DOHH2 (cell line): ENCODE measurements around the gene IQGAP3.

ENCODE experiments used
- H3F3A ChIP-seq: fragments of 200-600 bp; sonication (generic), shearing (Covaris generic); 2 replicates; pipeline ENCODE4 v1.6.0; 2016; ENCODE audit warnings: antibody characterized with exemption, mild to moderate bottlenecking; ENCODE audit not compliant: control insufficient read depth, insufficient read depth
- H3K27ac ChIP-seq: fragments of 200-600 bp; sonication (generic); 2 replicates; pipeline ENCODE4 v1.5.1; 2014; ENCODE audit warnings: low read depth, mild to moderate bottlenecking, low read length, moderate library complexity
- H3K27me3 ChIP-seq: fragments of 200-600 bp; sonication (generic); 2 replicates; pipeline ENCODE4 v1.6.1; 2014; ENCODE audit warnings: mild to moderate bottlenecking, low read length, mixed read lengths; ENCODE audit not compliant: control insufficient read depth
- H3K36me3 ChIP-seq: fragments of 200-600 bp; sonication (generic); 2 replicates; pipeline ENCODE4 v1.6.1; 2014; ENCODE audit warnings: mild to moderate bottlenecking, low read length, moderate library complexity, mixed read lengths; ENCODE audit not compliant: control insufficient read depth
- H3K4me1 ChIP-seq: fragments of 200-600 bp; sonication (generic); 2 replicates; pipeline ENCODE4 v1.6.1; 2014; ENCODE audit warnings: mild to moderate bottlenecking, low read length, mixed read lengths; ENCODE audit not compliant: control insufficient read depth
- H3K4me2 ChIP-seq: fragments of 200-600 bp; sonication (generic); 2 replicates; pipeline ENCODE4 v1.6.0; 2014; ENCODE audit warnings: mild to moderate bottlenecking, low read length, moderate library complexity
- H3K4me3 ChIP-seq: fragments of 200-600 bp; sonication (generic); 2 replicates; pipeline ENCODE4 v1.5.1; 2014; ENCODE audit warnings: mild to moderate bottlenecking, low read length, mixed read lengths
- H3K79me2 ChIP-seq: fragments of 200-600 bp; sonication (generic); 2 replicates; pipeline ENCODE4 v1.6.1; 2014; ENCODE audit warnings: mild to moderate bottlenecking, low read length, mixed read lengths; ENCODE audit not compliant: control insufficient read depth
- H3K9me2 ChIP-seq: fragments of 200-600 bp; sonication (generic); replicated peaks from 2 replicates; pipeline ENCODE4 v1.6.1; 2014; ENCODE audit warnings: mild to moderate bottlenecking, low read length, mixed read lengths; ENCODE audit not compliant: control insufficient read depth
- H3K9me3 ChIP-seq: fragments of 200-600 bp; sonication (generic); 2 replicates; pipeline ENCODE4 v1.6.1; 2014; ENCODE audit warnings: antibody characterized with exemption, low read length, mixed read lengths; ENCODE audit not compliant: control insufficient read depth, insufficient read depth
- H4K20me1 ChIP-seq: fragments of 200-600 bp; sonication (generic); 2 replicates; pipeline ENCODE4 v1.6.0; 2014; ENCODE audit warnings: low read depth, mild to moderate bottlenecking, antibody characterized with exemption, low read length, moderate library complexity; ENCODE audit not compliant: control insufficient read depth, insufficient read depth
- EZH2phosphoT487 ChIP-seq: fragments of 200-600 bp; sonication (generic); IDR thresholded peaks from 2 replicates; pipeline ENCODE4 v1.6.1; 2017; ENCODE audit warnings: borderline replicate concordance, mild to moderate bottlenecking, antibody characterized with exemption, low read length, moderate library complexity, mixed read lengths
- TF ChIP-seq, protein P1 (sequence below): fragments of 200-600 bp; sonication (generic); IDR thresholded peaks from one replicate; pipeline ENCODE4 v1.5.1; 2014; ENCODE audit warnings: antibody characterized with exemption, mild to moderate bottlenecking, low read depth, low read length; ENCODE audit not compliant: poor library complexity, severe bottlenecking

IQGAP3 gene

DNA sequence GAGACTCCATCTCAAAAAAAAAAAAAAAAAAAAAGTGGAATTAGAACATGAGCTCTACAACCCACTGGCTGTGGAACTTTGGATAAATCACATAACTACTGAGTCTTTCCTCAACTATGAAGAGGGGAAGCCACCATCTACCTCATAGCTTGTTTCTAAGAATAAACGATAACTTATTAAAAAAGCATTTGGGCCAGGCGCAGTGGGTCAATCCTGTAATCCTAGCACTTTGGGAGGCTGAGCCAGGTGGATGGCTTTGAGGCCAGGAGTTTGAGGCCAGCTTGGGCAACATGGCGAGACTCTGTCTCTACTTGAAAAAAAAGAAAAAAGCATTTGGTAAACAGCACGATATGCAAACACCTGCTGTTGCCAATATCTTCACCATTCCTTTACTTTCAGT is 40.0 kb downstream of the IQGAP3 start:
- peaks cover 6% of the 10 kb centered on the region for H3K4me1 ChIP-seq
- H3K9me2 ChIP-seq, result no peaks in the 10 kb centered on the region
- H3K4me3 ChIP-seq, result no peak overlapping the region
- H3K9me3 ChIP-seq, result no peaks in the 10 kb centered on the region
- no peaks in the 10 kb centered on the region for H3K27me3 ChIP-seq
- no peak overlapping the region for H3K27ac ChIP-seq
- no peak overlapping the region for H3K4me2 ChIP-seq
- no peaks in the 10 kb centered on the region for H4K20me1 ChIP-seq
- no peaks in the 10 kb centered on the region for H3K79me2 ChIP-seq
- H3F3A ChIP-seq, result no peaks in the 10 kb centered on the region
- TF ChIP-seq, protein P1, sequence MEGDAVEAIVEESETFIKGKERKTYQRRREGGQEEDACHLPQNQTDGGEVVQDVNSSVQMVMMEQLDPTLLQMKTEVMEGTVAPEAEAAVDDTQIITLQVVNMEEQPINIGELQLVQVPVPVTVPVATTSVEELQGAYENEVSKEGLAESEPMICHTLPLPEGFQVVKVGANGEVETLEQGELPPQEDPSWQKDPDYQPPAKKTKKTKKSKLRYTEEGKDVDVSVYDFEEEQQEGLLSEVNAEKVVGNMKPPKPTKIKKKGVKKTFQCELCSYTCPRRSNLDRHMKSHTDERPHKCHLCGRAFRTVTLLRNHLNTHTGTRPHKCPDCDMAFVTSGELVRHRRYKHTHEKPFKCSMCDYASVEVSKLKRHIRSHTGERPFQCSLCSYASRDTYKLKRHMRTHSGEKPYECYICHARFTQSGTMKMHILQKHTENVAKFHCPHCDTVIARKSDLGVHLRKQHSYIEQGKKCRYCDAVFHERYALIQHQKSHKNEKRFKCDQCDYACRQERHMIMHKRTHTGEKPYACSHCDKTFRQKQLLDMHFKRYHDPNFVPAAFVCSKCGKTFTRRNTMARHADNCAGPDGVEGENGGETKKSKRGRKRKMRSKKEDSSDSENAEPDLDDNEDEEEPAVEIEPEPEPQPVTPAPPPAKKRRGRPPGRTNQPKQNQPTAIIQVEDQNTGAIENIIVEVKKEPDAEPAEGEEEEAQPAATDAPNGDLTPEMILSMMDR, result no peak
- TF ChIP-seq EZH2phosphoT487, result no peak
- H3K36me3 ChIP-seq, result peaks cover 43% of the 10 kb centered on the region

DNA sequence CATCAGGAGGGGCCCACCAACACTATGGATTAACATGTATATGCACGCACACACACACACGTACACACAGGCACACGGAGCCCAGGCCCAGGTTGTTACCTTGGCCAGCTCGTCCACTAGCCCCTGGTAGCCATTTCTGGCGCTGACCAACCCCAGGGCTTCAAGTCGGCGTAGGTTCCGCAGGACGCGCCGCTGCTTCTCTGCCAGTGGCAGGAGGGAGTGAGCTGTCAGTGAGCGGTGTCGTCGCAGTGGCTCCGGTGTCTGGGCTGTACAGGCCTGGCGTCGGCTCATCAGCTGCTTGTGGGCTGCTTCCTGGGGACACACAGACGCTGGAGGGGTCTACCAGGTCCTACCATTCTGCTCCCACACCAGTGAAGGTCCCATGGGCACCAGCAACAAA is 42.4 kb downstream of the IQGAP3 start:
- no peaks in the 10 kb centered on the region for H3F3A ChIP-seq
- H3K4me1 ChIP-seq, result peaks cover 19% of the 10 kb centered on the region
- H3K9me2 ChIP-seq, result no peaks in the 10 kb centered on the region
- no peaks in the 10 kb centered on the region for H4K20me1 ChIP-seq
- TF ChIP-seq, protein P1, result no peak
- no peaks in the 10 kb centered on the region for H3K27me3 ChIP-seq
- H3K27ac ChIP-seq, result no peak overlapping the region
- H3K4me3 ChIP-seq, result no peak overlapping the region
- no peak overlapping the region for H3K4me2 ChIP-seq
- no peaks in the 10 kb centered on the region for H3K9me3 ChIP-seq
- no peaks in the 10 kb centered on the region for H3K79me2 ChIP-seq
- H3K36me3 ChIP-seq, result peaks cover 48% of the 10 kb centered on the region

DNA sequence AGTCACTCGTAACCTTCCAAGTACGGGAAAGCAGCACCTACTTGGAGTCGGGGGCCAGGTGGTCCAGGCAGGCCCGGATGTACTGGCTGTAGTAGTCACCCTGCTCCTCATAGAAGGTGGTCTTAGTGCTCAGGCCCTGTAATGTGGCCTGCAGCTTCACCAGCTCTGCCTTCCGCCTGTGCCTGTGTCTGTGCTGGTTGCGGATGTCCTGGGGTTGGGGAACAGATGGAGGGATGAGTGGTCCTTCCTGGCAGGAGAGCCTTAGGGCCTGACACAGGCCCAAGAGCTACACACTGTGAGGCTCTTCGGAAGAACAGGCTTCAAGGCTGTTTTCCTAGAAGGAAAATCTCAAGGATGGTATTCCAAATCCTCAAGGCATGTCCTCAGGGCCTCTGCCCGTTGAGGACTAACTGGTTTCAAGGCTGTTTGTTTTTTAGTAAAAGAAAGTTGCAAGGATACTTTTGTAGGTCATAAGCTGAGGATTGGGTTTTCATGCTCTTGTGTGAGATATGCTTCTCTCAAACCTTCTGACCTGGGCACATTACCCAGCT is 43.4 kb downstream of the IQGAP3 start:
- no peak overlapping the region for H3K4me3 ChIP-seq
- H3K27ac ChIP-seq, result no peak overlapping the region
- TF ChIP-seq, protein P1, result no peak
- TF ChIP-seq EZH2phosphoT487, result no peak
- no peaks in the 10 kb centered on the region for H3F3A ChIP-seq
- H3K27me3 ChIP-seq, result no peaks in the 10 kb centered on the region
- no peak overlapping the region for H3K4me2 ChIP-seq
- no peaks in the 10 kb centered on the region for H4K20me1 ChIP-seq
- peaks cover 29% of the 10 kb centered on the region for H3K4me1 ChIP-seq
- H3K9me2 ChIP-seq, result no peaks in the 10 kb centered on the region
- H3K9me3 ChIP-seq, result no peaks in the 10 kb centered on the region
- peaks cover 52% of the 10 kb centered on the region for H3K36me3 ChIP-seq
- no peaks in the 10 kb centered on the region for H3K79me2 ChIP-seq
